HUDEP-2 (cell line): ENCODE data around the gene NOP9.
"Not testable (repeated sequence)": the region's sequence is repeated elsewhere in the genome, so short reads cannot be mapped to it uniquely, and the experiment has no call there.

ENCODE experiments used
- DNase-seq, 76 experiments: peaks; one replicate each; lab custom pipeline; 2025; ENCODE audit not compliant: unreplicated experiment in 76 of 76; lab: John Stamatoyannopoulos, UW

Gene NOP9

DNA sequence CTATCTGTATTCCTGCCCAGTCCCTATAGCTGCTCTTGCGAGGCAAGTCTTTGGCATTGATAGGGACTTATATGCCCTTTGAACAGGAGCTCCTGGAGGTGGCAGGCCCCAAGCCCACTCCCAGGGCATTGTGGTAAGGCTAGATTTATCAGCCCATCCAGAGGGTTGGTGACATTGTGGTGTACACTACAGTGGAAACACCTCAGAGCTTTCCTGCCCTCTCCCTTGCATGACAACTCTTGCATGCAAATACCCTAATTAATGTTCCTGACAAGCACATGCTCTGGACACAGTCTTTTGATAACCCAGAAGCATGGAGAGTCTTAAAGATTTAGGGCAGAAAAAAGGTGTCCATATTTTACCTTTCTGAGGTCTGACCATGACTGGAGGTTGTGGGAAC lies 41.0 kb downstream of the NOP9 start:
- DNase-seq, result no peak

- no peak for DNase-seq
Measured at GRCh38 chr14:24342889-24343288, 43.2 kb downstream of the NOP9 start.

DNA sequence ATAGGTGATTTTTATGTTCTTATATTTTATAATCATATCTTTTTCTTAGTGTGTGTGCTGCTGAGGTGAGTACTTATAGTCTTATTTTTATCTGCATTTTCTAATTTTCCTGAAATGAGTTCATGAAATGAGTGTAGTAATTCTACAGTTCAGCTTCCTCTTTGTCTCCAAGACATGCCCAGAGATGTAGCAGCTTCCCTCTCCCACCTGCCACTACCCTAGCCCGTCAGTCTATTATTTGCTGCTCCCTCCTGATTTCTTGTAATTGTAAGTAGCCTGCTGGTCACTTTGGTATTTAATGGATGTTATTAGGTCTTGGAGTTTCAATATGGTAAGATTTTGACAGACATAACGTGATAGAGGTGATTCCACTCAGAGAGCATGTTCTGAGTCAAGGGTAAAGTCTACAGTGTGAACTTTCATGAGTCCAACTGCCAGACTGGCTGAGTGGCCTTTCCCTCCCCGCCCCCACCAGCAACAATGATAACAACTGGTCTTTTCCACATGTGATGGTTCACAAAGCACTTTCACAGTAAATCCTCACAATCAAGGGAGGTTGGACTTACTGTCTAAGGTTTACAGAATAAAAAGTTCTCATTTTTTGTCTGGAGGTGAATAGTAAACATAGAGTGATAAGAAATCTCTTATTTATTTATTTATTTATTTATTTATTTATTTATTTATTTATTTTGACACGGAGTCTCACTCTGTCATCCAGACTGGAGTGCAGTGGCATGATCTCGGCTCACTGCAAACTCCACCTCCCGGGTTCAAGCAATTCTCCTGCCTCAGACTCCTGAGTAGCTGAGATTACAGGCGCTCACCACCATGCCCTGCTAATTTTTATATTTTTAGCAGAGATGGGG lies 44.4 kb downstream of the NOP9 start:
- DNase-seq, result peak in 1 of 76 experiments; percentile 7

DNA sequence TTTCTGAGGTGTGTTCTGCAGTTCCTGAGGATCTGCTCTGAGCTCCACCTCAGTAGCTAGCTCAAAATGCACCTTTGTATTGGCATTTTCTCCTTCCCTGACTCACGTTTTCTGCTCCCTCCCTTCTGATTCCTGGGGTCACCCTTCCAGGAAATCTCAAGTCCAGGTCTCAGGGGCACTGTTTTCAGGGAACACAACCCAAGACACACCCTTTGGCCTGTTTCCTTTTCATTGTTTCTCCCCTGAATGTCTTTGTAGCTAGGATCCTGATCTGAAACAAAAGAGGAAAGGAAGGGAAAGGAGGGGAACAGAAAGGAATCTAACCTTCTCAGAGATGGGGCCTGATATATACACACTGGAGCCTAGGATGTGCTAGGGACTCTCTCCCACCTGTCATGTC lies 47.5 kb downstream of the NOP9 start:
- no peak for DNase-seq

DNA sequence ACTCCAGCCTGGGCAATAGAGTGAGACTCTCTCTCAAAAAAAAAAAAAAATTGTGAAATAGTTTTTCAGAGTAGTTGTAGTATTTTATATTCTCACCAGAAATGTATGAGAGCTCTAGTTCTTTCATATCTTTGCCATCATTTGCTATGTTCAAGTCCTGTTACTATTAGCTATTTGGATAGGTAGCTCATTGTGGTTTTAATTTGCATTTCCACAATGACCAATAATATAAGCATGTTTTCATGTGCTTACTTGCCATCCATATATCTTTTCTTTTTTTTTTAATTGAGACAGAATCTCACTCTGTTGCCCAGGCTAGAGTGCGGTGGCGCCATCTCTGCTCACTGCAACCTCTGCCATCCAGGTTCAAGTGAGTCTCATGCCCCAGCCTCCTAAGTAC lies 48.5 kb downstream of the NOP9 start:
- DNase-seq, result no peak

- no peak for DNase-seq
Measured at GRCh38 chr14:24349742-24350141, 50.1 kb downstream of the NOP9 start.

- DNase-seq, result peak in 2 of 76 experiments; percentile 10 to 12
Measured at GRCh38 chr14:24351517-24351916, 51.9 kb downstream of the NOP9 start.

DNA sequence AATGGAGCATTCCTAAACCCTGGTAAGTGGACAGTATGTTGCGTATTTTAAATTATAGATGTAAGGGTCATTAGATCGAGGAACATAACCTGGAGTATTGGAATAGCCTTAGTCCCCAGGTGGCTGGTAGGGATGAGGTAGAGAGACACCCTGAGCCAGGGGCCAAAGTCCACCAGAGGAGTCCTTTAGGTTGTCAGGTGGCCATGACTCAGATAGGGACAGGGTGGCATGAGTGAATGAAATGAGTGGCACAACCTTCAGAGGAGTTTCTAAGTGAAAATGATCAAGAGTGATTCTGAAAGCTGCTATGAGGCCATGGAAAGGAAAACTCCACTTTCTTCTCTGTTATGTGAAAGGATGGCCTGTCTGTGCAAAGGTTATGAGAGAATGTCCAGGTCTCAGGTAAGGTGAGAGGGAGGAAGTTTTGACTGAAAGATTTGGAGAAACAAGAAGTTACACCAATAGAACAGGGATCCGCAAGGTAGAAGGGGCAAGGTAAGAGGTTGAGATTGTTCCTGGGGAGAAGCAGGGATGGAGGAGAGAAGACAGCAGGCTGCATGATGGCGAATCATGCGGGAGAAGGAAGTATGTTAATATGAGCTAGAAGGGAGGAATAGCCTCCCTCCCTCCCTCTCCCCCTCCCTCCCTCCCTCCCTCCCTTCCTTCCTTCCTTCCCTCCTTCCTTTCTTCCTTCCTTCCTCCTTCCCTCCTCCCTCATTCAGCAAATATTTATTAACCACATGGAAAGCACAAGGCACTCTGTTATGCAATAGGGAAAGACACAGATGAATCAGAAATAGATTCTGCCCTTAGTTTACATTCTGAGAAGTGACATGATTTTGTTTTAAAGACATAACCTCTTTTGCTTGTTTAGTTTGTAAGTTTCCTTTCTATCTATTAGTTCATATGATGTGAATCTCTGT lies 54.2 kb downstream of the NOP9 start:
- no peak for DNase-seq

GRCh38 chr14:24354482-24354825 lies 54.8 kb downstream of the NOP9 start:
- not testable (repeated sequence) for DNase-seq

DNA sequence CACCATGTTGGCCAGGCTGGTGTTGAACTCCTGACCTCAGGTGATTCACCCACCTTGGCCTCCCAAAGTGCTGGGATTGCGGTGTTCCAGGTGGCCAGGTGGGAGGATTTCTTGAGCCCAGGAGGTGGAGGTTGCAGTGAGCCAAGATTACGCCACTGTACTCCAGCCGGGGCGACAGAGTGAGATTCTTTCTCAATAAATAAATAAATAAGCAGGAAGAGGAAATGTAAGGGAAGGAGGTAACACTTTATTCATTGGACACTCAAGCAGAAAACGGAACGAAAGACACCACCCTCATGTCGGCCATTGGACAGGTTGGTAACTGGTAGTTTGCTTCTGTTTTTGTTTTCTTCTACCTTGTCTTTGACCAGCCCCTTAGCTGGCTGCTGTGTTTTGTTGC lies 55.4 kb downstream of the NOP9 start:
- no peak for DNase-seq

DNA sequence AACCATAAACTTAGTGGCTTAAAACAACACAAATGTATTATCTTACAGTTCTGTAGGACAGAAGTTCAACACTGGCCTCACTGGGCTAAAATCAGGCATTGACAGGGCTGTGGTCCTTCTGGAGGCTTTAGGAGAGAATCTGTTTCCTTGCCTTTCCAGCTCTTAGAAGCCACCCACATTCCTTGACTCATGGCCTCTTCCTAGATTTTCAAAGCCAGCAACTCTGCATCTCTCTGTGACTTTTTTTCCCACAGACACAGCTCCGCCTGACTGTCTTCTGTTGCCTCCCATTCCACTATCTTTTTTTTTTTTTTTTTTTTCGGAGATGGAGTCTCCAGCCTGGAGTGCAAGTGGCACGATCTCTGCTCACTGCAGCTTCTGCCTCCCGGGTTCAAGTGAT lies 56.6 kb downstream of the NOP9 start:
- DNase-seq, result no peak
